GM12801 (cell line): ENCODE data around the gene MYL1.

ENCODE experiments used
- TF ChIP-seq, protein P1 (sequence below): IDR thresholded peaks from one replicate; pipeline ENCODE4 v1.5.1; 2011; ENCODE audit warnings: control low read depth; ENCODE audit not compliant: insufficient read length; ENCODE audit errors: extremely low read depth

Gene MYL1

DNA sequence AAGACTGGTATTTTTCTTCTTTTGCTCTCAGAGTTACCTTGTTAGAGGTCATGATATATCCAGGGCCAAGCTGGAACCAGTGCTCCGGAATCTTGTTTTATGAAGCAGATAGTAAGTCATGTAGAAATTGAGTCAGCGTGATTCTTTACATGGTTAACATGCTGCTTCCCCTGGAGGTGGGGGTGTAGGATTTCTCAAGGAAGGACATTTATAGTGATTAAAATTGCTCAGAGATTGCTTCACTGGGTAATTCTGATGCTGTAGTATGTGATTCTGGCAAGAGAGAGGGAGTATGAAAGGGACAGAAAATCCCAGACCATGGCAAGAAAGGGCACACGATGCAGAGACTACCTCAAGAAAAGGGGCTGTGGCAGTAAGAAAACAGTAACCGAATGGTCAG, 8.0 kb upstream of the MYL1 start:
- TF ChIP-seq, protein P1, sequence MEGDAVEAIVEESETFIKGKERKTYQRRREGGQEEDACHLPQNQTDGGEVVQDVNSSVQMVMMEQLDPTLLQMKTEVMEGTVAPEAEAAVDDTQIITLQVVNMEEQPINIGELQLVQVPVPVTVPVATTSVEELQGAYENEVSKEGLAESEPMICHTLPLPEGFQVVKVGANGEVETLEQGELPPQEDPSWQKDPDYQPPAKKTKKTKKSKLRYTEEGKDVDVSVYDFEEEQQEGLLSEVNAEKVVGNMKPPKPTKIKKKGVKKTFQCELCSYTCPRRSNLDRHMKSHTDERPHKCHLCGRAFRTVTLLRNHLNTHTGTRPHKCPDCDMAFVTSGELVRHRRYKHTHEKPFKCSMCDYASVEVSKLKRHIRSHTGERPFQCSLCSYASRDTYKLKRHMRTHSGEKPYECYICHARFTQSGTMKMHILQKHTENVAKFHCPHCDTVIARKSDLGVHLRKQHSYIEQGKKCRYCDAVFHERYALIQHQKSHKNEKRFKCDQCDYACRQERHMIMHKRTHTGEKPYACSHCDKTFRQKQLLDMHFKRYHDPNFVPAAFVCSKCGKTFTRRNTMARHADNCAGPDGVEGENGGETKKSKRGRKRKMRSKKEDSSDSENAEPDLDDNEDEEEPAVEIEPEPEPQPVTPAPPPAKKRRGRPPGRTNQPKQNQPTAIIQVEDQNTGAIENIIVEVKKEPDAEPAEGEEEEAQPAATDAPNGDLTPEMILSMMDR, result no peak

DNA sequence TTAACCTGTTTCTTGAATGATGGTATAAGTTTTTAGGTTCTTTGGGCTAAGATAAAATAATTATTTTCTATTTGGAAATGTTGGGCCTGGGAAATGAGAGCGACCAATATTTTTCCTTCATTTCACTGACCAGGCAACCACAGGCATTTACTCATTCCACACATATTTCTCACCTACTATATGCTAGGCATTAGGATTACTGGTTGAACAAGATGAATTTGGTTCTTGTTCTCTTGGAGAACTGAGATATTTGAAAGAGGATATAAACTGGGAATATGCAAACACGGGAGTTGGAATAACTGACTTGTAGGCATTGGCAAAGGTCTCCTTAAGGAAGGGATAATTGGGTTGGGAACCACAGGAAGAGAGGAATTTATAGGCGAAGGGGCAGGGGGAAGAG, 3.9 kb upstream of the MYL1 start:
- TF ChIP-seq, protein P1, result no peak

DNA sequence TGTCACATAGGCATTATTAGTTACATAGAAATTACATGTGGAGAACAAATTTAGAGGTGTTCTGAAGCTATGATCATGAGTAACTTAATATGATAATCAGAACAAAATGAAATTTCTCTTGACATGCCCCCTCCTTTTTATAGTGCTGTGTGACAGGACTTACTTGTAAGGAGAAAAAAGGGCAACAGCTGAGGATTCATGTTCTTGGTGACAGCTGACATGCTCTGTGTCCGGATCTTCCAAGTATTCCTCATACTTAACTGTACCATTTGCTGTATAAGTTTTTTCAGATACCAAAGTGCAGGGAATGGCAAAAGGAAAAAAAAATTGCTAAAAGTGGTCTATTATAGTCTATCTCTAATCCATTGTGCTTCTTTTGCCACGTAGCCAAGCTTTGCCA, 3.5 kb upstream of the MYL1 start:
- TF ChIP-seq, protein P1, result no peak

DNA sequence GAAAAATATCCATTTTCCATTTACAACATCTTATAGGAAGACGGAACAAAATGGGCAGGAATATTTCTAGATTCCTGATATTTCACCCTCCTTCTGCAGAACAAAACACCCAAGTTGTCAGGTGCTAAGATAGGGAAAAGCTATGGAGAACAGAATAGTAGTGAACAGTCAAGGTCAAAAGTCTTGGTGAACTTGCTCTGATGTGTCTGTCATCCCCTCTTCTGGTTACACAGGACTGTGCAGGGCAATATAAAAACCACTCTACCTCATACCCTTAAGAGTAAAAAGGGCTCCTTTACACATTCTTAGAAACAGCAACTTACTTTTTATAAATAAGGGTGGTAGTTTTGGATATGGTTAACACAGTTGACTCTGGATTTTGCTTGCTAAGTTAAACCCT, 4.4 kb downstream of the MYL1 start:
- TF ChIP-seq, protein P1, result no peak

DNA sequence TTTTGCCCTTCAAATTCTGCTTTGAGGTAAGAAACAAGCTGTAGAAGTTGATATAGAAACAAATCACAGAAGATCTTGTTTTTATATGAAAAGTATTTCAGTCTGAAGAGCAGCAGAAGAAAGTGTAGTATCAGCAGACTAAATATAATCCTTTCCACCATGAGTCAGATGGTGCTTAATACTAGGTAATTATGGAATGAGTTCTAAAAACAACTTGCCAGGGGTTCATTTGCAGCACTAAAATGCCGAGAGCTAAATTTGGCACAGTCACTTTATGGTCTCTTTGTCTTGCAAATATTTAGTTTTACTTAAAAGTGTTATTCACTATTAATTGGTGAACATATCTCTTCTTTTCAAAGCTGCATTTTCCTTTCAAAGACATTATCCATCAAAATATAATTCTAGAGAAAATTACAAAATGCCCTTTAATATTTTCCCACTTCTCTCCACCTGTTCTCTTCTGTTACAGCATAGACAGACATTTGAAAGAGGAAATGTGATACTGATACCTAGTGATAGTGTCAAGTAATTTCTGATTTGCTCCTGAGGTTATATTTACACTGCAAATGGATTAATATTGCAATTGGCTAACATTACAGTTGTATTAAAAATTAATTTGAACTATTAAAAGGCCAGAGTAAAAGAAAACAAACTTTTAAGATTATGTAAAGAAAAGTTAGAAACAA, 5.3 kb downstream of the MYL1 start:
- TF ChIP-seq, protein P1, result no peak

DNA sequence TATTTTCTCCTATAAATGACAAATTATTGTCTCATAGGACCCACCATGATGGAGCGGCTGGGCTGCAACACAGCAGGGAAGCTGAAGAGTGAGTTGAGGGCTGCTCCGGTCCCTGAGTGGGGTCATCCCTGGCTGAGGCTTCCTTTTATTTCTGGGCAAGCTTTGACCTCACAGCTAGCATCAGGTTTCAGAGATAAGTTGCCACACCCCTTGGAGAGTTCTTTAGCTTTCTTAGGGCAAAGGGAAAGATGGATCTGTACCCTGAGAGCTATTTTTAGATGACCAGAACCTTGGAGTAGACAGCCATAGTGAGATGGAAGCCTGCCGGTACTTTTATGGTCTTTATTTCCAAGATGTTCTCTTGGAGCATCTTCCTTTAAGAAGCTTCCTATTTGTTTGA, 11.5 kb downstream of the MYL1 start:
- TF ChIP-seq, protein P1, result no peak

DNA sequence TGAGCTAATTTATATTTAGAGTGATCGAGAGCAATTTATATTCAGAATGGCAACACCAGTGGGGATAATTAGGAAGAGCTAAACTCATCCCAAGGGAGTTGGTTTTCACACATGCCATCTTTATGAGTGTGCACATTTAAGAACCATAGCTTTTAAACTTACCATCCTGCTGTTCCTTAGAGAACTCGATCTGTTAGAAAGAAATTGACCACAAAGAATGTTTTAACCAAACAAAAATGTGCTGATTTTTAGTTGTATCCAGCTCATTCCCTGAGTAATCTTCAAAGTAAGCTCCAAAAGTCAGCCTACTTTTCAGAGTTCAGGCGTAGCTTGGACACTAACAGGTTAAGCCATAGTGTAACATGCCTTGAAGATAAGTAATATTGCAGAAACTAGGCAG, 12.6 kb downstream of the MYL1 start:
- TF ChIP-seq, protein P1, result no peak
